H4 (cell line): ENCODE data around the gene RYR2. TPM values are rescaled to one million over a fixed set of nuclear protein-coding genes. Genes with fewer than 3 reads are reported as not detected.

Experiments used
- DNase-seq: peaks from one replicate; pipeline ENCODE4 v3.0.0-alpha.2; 2015; ENCODE audit warnings: low spot score
- total RNA-seq: library from RNA; depleted of rRNA; stranded (reverse); fragments of >200 nt; shearing (Covaris generic); gene quantifications from 2 replicates; pipeline ENCODE4 v1.2.3, GENCODE V29; 2014

Gene RYR2
- total RNA-seq, 1 experiment from 2014 or later: 1.7 TPM

- DNase-seq: peak; percentile 38
These were observed 155.8 kb downstream of the RYR2 start for GRCh38 chr1:237197470-237198425.

- peak; percentile 48 for DNase-seq
These were observed 157.0 kb downstream of the RYR2 start for GRCh38 chr1:237199026-237199425.

GRCh38 chr1:237201155-237201554, 159.2 kb downstream of the RYR2 start:
- no peak for DNase-seq

GRCh38 chr1:237204841-237205240, 162.9 kb downstream of the RYR2 start:
- no peak for DNase-seq

GRCh38 chr1:237205400-237206064, 163.5 kb downstream of the RYR2 start:
- DNase-seq: peak; percentile 63

- DNase-seq: no peak
These were observed 164.1 kb downstream of the RYR2 start for GRCh38 chr1:237206065-237206414.

GRCh38 chr1:237211031-237211430, 169.0 kb downstream of the RYR2 start:
- DNase-seq: no peak

- DNase-seq: no peak
These were observed 169.6 kb downstream of the RYR2 start for GRCh38 chr1:237211540-237211939.

- DNase-seq: no peak
These were observed 178.0 kb downstream of the RYR2 start for GRCh38 chr1:237219751-237220642.

GRCh38 chr1:237223419-237223818, 181.4 kb downstream of the RYR2 start:
- DNase-seq: no peak

- no peak for DNase-seq
These were observed 184.4 kb downstream of the RYR2 start for GRCh38 chr1:237226177-237226944.

- DNase-seq: no peak
These were observed 185.5 kb downstream of the RYR2 start for GRCh38 chr1:237227476-237227875.

GRCh38 chr1:237228421-237228820, 186.4 kb downstream of the RYR2 start:
- no peak for DNase-seq

GRCh38 chr1:237229333-237229732, 187.3 kb downstream of the RYR2 start:
- no peak for DNase-seq

GRCh38 chr1:237232501-237232900, 190.5 kb downstream of the RYR2 start:
- DNase-seq: no peak

- no peak for DNase-seq
These were observed 193.1 kb downstream of the RYR2 start for GRCh38 chr1:237235091-237235490.

- no peak for DNase-seq
These were observed 195.7 kb downstream of the RYR2 start for GRCh38 chr1:237237721-237238120.

- no peak for DNase-seq
These were observed 197.3 kb downstream of the RYR2 start for GRCh38 chr1:237239248-237239647.

- DNase-seq: no peak
These were observed 199.1 kb downstream of the RYR2 start for GRCh38 chr1:237241038-237241437.

- DNase-seq: no peak
These were observed 202.8 kb downstream of the RYR2 start for GRCh38 chr1:237244778-237245177.

- DNase-seq: no peak
These were observed 205.5 kb downstream of the RYR2 start for GRCh38 chr1:237247442-237247841.
